Vagina (tissue), 2 donors: Measurements from ENCODE around the gene TMEM163. TPM values are rescaled to one million over a fixed set of nuclear protein-coding genes. Genes with fewer than 3 reads are reported as not detected.

Experiments used
- DNase-seq, 2 donors: peaks; one replicate each; pipeline ENCODE4 v3.0.0-alpha.2; 2017; ENCODE audit errors: extremely low spot score in 2 of 2
- H3K27ac ChIP-seq: fragments of 200-600 bp; sonication (generic); one replicate; pipeline ENCODE4 v1.5.1; 2019
- H3K27me3 ChIP-seq: fragments of 200-600 bp; sonication (generic); one replicate; pipeline ENCODE4 v1.5.1; 2019
- H3K36me3 ChIP-seq, 2 donors: fragments of 200-600 bp; sonication (generic); one replicate each; pipeline ENCODE4 v1.5.1; 2017 to 2019
- H3K4me1 ChIP-seq: fragments of 200-600 bp; sonication (generic); one replicate; pipeline ENCODE4 v1.5.1; 2019
- H3K4me3 ChIP-seq, 2 donors: fragments of 200-600 bp; sonication (generic); 1 replicate in 1 of 2; 2 replicates in 1 of 2; pipeline ENCODE4 v1.5.1; 2016 to 2019
- H3K9me3 ChIP-seq: fragments of 200-600 bp; sonication (generic); one replicate; pipeline ENCODE4 v1.5.1; 2019
- CTCF ChIP-seq, 3 experiments: fragments of 450-650 bp in 2 of 3; fragments of 200-600 bp in 1 of 3; sonication (generic) in 1 of 3; IDR thresholded peaks; one replicate each; pipeline ENCODE4 v1.5.1; 2017 to 2019; ENCODE audit warnings: antibody characterized with exemption in 3 of 3, mild to moderate bottlenecking in 2 of 3, moderate library complexity in 2 of 3
- POLR2A ChIP-seq, 2 donors: fragments of 450-650 bp; IDR thresholded peaks; one replicate each; pipeline ENCODE4 v1.6.1; 2017; ENCODE audit warnings: antibody characterized with exemption in 2 of 2, mild to moderate bottlenecking in 2 of 2, moderate library complexity in 2 of 2
- POLR2AphosphoS5 ChIP-seq, 2 donors: sonication (generic); formaldehyde crosslinking; IDR thresholded peaks; one replicate each; pipeline ENCODE4 v1.9.0; 2017; ENCODE audit warnings: antibody characterized with exemption in 2 of 2, mild to moderate bottlenecking in 2 of 2, low read depth in 1 of 2; ENCODE audit not compliant: insufficient read depth in 1 of 2
- intact Hi-C: fragments of 100-400 bp; cut with DNase I; formaldehyde crosslinking; loops from one replicate; pipeline ENCODE4 v1.15.1; 2023
- total RNA-seq: library from RNA; depleted of rRNA; stranded (reverse); fragments of >200 nt; gene quantifications from one replicate; pipeline ENCODE4 v1.2.3, GENCODE V29; 2016

TMEM163 gene
- total RNA-seq, 1 donor from 2014 or later, result not detected

- H3K9me3 ChIP-seq, result no peaks in the 10 kb centered on the region
- intact Hi-C loops, result no loop called here
- no peaks in the 10 kb centered on the region for H3K4me1 ChIP-seq
- TF ChIP-seq CTCF (IDR thresholded peaks at IDR 0.05) (no peak), POLR2A (IDR thresholded peaks at IDR 0.05) (no peak), POLR2AphosphoS5 (IDR thresholded peaks at IDR 0.05; ENCODE audit: insufficient read depth in 1 of 2, low read depth in 1 of 2) (no peak)
- no peak overlapping the region for H3K27ac ChIP-seq
- no peak for DNase-seq
- H3K27me3 ChIP-seq, result no peaks in the 10 kb centered on the region
- no peaks in the 10 kb centered on the region for H3K36me3 ChIP-seq
- H3K4me3 ChIP-seq, result no peak overlapping the region
These were observed 154.3 kb downstream of the TMEM163 start for GRCh38 chr2:134564549-134564948.

GRCh38 chr2:134558208-134558830 lies 160.5 kb downstream of the TMEM163 start:
- Histone ChIP-seq H3K27me3 (no peaks in the 10 kb centered on the region), H3K4me3 (no peak overlapping the region), H3K4me1 (no peaks in the 10 kb centered on the region), H3K9me3 (no peaks in the 10 kb centered on the region), H3K27ac (no peak overlapping the region), H3K36me3 (no peaks in the 10 kb centered on the region)
- intact Hi-C loops, result no loop called here
- no peak for DNase-seq
- TF ChIP-seq POLR2AphosphoS5 (IDR thresholded peaks at IDR 0.05; ENCODE audit: insufficient read depth in 1 of 2, low read depth in 1 of 2) (no peak), POLR2A (IDR thresholded peaks at IDR 0.05) (no peak), CTCF (IDR thresholded peaks at IDR 0.05) (no peak)

- no peaks in the 10 kb centered on the region for H3K27me3 ChIP-seq
- H3K9me3 ChIP-seq, result no peaks in the 10 kb centered on the region
- no peaks in the 10 kb centered on the region for H3K36me3 ChIP-seq
- DNase-seq, result no peak
- H3K27ac ChIP-seq, result no peak overlapping the region
- no peak overlapping the region for H3K4me3 ChIP-seq
- H3K4me1 ChIP-seq, result no peaks in the 10 kb centered on the region
- TF ChIP-seq POLR2A (IDR thresholded peaks at IDR 0.05), result no peak
- no peak for TF ChIP-seq POLR2AphosphoS5 (IDR thresholded peaks at IDR 0.05; ENCODE audit: insufficient read depth in 1 of 2, low read depth in 1 of 2)
- no peak for TF ChIP-seq CTCF (IDR thresholded peaks at IDR 0.05)
- intact Hi-C loops, result no loop called here
These were observed 163.4 kb downstream of the TMEM163 start for GRCh38 chr2:134555411-134555810.

GRCh38 chr2:134553657-134554056 lies 165.1 kb downstream of the TMEM163 start:
- Histone ChIP-seq H3K4me1 (no peaks in the 10 kb centered on the region), H3K27ac (no peak overlapping the region), H3K27me3 (no peaks in the 10 kb centered on the region), H3K36me3 (no peaks in the 10 kb centered on the region), H3K4me3 (no peak overlapping the region), H3K9me3 (no peaks in the 10 kb centered on the region)
- no peak for DNase-seq
- TF ChIP-seq POLR2AphosphoS5 (IDR thresholded peaks at IDR 0.05; ENCODE audit: insufficient read depth in 1 of 2, low read depth in 1 of 2), result no peak
- no peak for TF ChIP-seq CTCF (IDR thresholded peaks at IDR 0.05)
- no peak for TF ChIP-seq POLR2A (IDR thresholded peaks at IDR 0.05)
- intact Hi-C loops, result no loop called here

- Histone ChIP-seq H3K27me3 (no peaks in the 10 kb centered on the region), H3K36me3 (no peaks in the 10 kb centered on the region), H3K4me3 (no peak overlapping the region), H3K9me3 (no peaks in the 10 kb centered on the region), H3K4me1 (no peaks in the 10 kb centered on the region), H3K27ac (no peak overlapping the region)
- intact Hi-C loops, result no loop called here
- no peak for DNase-seq
- TF ChIP-seq POLR2AphosphoS5 (IDR thresholded peaks at IDR 0.05; ENCODE audit: insufficient read depth in 1 of 2, low read depth in 1 of 2) (no peak), CTCF (IDR thresholded peaks at IDR 0.05) (no peak), POLR2A (IDR thresholded peaks at IDR 0.05) (no peak)
These were observed 168.1 kb downstream of the TMEM163 start for GRCh38 chr2:134550566-134551164.
